Measurements from ENCODE around the gene APOO.

APOO gene

DNA sequence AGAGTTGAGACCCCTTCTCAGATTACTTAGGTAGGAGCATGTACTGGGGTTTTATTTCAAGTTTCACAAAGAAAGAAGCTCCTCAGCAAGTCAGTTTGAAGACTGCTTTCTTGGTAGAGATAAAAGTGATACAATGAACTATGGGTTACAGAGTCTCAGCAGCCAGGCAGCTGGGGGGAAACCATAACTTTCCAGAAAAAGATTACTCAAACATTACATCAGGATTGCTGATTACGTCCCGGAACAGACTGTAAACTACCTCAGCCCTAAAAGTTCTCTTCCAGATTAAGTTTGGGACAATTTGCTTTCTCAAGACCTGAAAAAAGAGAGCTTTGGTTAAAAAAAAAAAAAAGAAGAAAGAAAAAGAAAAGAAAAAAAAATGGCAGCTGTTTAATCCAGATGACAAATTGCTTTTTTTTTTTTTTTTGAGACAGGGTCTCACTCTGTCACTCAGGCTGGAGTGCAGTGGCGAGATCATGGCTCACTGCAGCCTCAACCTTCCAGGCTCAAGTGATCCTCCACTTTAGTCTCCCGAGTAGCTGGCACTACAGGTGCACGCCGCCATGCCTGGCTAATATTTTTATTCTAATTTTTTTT is 108.2 kb downstream of the APOO start:
- TF ChIP-seq, protein P1, sequence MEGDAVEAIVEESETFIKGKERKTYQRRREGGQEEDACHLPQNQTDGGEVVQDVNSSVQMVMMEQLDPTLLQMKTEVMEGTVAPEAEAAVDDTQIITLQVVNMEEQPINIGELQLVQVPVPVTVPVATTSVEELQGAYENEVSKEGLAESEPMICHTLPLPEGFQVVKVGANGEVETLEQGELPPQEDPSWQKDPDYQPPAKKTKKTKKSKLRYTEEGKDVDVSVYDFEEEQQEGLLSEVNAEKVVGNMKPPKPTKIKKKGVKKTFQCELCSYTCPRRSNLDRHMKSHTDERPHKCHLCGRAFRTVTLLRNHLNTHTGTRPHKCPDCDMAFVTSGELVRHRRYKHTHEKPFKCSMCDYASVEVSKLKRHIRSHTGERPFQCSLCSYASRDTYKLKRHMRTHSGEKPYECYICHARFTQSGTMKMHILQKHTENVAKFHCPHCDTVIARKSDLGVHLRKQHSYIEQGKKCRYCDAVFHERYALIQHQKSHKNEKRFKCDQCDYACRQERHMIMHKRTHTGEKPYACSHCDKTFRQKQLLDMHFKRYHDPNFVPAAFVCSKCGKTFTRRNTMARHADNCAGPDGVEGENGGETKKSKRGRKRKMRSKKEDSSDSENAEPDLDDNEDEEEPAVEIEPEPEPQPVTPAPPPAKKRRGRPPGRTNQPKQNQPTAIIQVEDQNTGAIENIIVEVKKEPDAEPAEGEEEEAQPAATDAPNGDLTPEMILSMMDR (conservative IDR thresholded peaks at IDR 0.05; ENCODE audit: low read depth) = no peak
- ChIA-PET POLR2A (ENCODE audit: low non-redundant PET) (no interaction called here), CTCF (no interaction called here)
- DNase-seq (ENCODE audit: low spot score) = no peak
- no peak overlapping the region for H3K27ac ChIP-seq

DNA sequence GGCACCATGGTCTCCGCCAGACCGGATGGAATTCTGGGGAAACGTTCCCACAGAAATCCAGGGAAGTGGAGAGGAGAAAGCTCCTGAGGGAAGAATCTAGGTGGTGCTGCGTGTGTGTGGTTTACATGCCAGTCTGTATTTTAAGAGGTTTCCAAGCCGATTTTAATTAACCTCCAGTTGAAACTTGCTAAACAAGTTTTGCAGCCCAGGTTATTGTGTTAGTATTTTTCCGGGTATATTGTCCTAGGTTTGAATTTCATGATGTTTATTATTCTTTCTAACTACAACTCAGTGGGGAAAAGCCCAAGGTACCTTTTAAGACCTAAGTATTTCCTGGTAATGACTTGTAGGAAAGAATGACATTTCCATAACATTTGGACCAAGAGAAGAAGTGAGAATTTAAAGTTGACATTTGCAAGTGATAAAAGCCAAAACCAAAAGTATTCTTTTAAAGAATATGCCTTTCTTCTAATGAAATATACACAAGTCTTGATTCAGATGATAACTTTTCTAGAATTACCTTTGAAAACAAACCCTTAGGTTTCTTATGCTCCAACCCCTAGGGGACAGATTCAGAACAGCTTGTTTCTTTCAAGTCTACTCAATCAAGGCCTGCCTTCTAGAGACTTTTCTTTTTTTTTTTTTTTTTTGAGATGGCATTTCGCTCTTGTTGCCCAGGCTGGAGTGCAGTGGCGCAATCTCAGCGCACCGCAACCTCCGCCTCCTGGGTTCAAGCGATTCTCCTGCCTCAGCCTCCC is 110.2 kb downstream of the APOO start:
- H3K27ac ChIP-seq = peak overlapping the region; percentile 95
- DNase-seq (ENCODE audit: low spot score) = no peak
- ChIA-PET CTCF (interaction anchor here (0.6 kb wide), 1 partner anchor 521 kb away, joined by 3 read pairs; no protein-coding TSS in a partner anchor), POLR2A (ENCODE audit: low non-redundant PET) (no interaction called here)
- TF ChIP-seq, protein P1 (conservative IDR thresholded peaks at IDR 0.05; ENCODE audit: low read depth) = no peak

DNA sequence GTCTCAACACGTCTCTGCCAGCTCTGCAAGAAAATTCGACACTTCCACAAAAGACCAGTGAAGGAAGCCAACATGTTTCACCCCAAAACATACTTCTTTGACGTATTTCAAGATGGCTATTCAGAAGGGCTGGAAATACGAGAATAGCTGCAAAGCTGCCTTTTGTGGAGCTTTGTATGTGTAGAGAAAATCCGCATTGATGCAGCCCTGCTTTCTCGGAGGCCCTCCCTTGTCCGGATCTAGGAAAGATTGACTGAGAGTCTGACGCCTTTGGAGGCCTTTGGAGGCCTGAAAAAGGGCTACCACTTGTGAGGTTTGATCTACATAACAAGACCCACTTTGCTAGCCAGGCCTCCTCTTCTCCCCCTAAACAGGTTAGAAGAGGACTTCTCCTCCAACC is 112.5 kb downstream of the APOO start:
- POLR2A ChIA-PET (ENCODE audit: low non-redundant PET) = no interaction called here
- CTCF ChIA-PET = no interaction called here
- H3K27ac ChIP-seq = peak overlapping the region; percentile 95
- TF ChIP-seq, protein P1 (conservative IDR thresholded peaks at IDR 0.05; ENCODE audit: low read depth) = no peak
- no peak for DNase-seq (ENCODE audit: low spot score)

DNA sequence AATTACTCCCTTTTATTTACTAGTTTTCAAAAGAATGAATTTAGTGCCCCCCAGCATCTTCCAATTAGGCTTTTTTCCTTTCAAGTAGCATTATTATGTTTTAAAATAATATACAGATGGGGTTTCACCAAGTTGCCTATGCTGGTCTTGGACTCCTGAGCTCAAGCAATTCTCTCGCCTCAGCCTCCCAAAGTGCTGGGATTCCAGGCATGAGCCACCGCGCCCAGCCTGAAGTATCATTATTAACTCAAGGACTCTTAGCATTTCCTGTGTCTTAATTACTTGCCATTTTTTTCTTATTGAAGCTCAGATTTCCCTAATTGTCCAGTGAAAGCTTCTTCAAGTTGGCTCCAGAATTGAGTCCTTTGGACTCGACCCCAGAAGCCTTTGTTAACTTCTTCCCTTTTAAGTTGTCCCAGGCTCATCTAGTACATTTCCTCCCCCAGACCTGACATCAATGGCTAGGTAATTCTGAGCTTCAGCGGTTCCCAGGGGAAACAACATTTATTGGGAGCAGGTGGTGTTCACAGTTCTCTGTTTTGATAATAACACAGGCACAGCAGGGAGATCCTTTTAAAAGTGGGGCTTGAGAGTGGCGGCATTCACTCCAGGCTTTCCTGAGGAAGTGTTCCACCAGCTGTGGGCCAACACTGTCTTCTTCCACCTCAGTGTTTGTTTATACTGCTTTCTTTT is 114.7 kb downstream of the APOO start:
- ChIA-PET CTCF (interaction anchor here (0.6 to 1.0 kb wide), 2 partner anchors 10 to 11 kb away, joined by 3 read pairs; no protein-coding TSS in a partner anchor), POLR2A (ENCODE audit: low non-redundant PET) (no interaction called here)
- TF ChIP-seq, protein P1 (conservative IDR thresholded peaks at IDR 0.05; ENCODE audit: low read depth) = no peak
- H3K27ac ChIP-seq = no peak overlapping the region
- no peak for DNase-seq (ENCODE audit: low spot score)

DNA sequence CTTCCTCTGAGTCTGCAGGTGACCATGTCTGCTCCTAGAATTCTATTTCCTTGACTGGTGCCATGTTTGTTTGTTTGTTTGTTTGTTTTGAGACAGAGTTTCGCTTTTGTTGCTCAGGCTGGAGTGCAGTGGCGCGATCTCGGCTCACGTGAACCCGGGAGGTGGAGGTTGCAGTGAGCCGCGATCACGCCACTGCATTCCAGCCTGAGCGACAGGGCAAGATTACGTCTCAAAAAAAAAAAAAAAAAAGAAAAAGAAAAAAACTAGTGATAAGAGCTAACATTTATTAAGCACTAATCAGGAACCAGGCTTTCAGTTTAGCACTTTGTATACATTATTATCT is 117.6 kb downstream of the APOO start:
- TF ChIP-seq, protein P1 (conservative IDR thresholded peaks at IDR 0.05; ENCODE audit: low read depth) = no peak
- ChIA-PET POLR2A (ENCODE audit: low non-redundant PET) (no interaction called here), CTCF (no interaction called here)
- H3K27ac ChIP-seq = no peak overlapping the region
- no peak for DNase-seq (ENCODE audit: low spot score)

DNA sequence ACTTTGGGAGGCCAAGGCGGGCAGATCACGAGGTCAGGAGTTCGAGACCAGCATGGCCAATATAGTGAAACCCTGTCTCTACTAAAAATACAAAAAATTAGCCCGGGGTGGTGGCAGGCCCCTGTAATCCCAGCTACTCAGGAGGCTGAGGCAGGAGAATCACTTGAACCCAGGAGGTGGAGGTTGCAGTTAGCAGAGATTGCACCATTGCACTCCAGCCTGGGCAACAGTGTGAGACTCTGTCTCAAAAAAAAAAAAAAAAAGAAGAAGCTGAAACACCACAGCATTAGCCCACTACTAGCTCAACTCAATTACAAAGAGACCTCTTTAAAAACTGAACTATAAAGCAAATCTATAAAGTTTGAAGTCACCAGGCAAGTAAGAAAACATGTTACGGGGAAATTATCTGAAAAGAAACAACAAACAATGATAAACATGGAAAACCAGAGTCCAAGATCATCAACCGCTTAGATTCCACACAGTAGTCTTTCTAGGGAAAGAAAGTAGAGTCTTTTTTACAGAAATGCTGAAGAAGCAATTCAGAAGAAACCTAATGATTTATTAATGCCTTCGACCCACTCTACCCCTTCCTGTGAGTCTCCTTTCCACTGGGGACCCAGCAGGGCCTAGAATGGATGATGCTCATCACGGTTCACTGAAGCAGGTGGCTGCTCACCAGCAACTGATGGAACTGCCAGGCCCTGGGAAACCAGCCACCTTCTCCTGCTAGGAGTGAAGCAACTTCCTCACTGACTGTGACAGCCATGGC is 118.2 kb downstream of the APOO start:
- no peak for DNase-seq (ENCODE audit: low spot score)
- CTCF ChIA-PET = no interaction called here
- H3K27ac ChIP-seq = no peak overlapping the region
- TF ChIP-seq, protein P1 (conservative IDR thresholded peaks at IDR 0.05; ENCODE audit: low read depth) = no peak
- POLR2A ChIA-PET (ENCODE audit: low non-redundant PET) = no interaction called here

Data from RWPE1 (cell line).